IMR-90 (cell line): ENCODE results near the gene MAMDC4.

ENCODE experiments used
- CEBPB ChIP-seq: IDR thresholded peaks from 2 replicates; pipeline ENCODE4 v1.6.1; 2012; ENCODE audit warnings: low read depth, low read length, improper control_type of control experiment
- CTCF ChIP-seq: conservative IDR thresholded peaks from 2 replicates; pipeline ENCODE4 v1.5.1; 2012; ENCODE audit warnings: mild to moderate bottlenecking, low read depth, low read length, improper control_type of control experiment
- FOS ChIP-seq: fragments of 150-350 bp; IDR thresholded peaks from 2 replicates; pipeline ENCODE4 v1.6.1; 2016; ENCODE audit warnings: low read depth, low read length
- MXI1 ChIP-seq: IDR thresholded peaks from 2 replicates; pipeline ENCODE4 v1.6.1; 2012; ENCODE audit warnings: low read depth, mild to moderate bottlenecking, low read length, moderate library complexity, borderline replicate concordance
- POLR2A ChIP-seq: IDR thresholded peaks from 2 replicates; pipeline ENCODE4 v1.6.1; 2012; ENCODE audit warnings: mild to moderate bottlenecking, low read depth, low read length
- RCOR1 ChIP-seq: IDR thresholded peaks from 2 replicates; pipeline ENCODE4 v1.6.1; 2012; ENCODE audit warnings: mild to moderate bottlenecking, low read length, improper control_type of control experiment; ENCODE audit not compliant: insufficient replicate concordance
- RFX5 ChIP-seq: IDR thresholded peaks from 2 replicates; pipeline ENCODE4 v1.8.0; 2012; ENCODE audit warnings: low read depth, mild to moderate bottlenecking, low read length, moderate library complexity
- SMC3 ChIP-seq: fragments of 150-350 bp; IDR thresholded peaks from 2 replicates; pipeline ENCODE4 v1.6.1; 2016; ENCODE audit warnings: low read depth, mild to moderate bottlenecking, antibody characterized with exemption, low read length, moderate library complexity
- USF2 ChIP-seq: fragments of 150-350 bp; IDR thresholded peaks from 2 replicates; pipeline ENCODE4 v1.6.1; 2017; ENCODE audit warnings: mild to moderate bottlenecking, antibody characterized with exemption, low read length, low read depth

GRCh38 chr9:136867480-136867879 lies 15.3 kb downstream of the MAMDC4 start:
- TF ChIP-seq CTCF (no peak), SMC3 (no peak), POLR2A (no peak), FOS (no peak), USF2 (no peak), MXI1 (no peak), CEBPB (no peak), RCOR1 (no peak), RFX5 (no peak)
